LoVo (cell line): Measurements from ENCODE around the gene SEMA6B.

Experiments
- DNase-seq: peaks from one replicate; pipeline ENCODE4 v3.0.0-alpha.2; 2016; ENCODE audit warnings: low spot score

SEMA6B gene

DNA sequence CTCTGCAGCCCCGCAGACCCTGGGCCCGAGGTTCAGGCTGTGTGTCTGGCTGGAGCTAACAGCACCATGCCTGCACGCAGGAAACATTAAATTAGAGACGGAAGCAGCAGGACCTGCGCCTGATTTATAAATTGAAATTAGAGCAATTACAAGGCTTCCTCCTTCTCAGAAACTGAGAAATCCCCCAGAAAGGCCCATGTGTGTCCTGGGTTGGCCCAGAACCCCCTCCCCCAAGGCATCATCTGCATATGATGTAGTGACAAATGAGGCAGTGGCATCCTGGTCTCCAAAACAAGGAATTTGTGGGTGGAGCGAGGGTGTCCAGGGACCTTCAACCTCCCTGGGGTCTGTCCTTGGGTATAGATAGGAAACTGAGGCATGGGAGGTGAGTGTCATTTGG, 27.2 kb upstream of the SEMA6B start:
- no peak for DNase-seq

DNA sequence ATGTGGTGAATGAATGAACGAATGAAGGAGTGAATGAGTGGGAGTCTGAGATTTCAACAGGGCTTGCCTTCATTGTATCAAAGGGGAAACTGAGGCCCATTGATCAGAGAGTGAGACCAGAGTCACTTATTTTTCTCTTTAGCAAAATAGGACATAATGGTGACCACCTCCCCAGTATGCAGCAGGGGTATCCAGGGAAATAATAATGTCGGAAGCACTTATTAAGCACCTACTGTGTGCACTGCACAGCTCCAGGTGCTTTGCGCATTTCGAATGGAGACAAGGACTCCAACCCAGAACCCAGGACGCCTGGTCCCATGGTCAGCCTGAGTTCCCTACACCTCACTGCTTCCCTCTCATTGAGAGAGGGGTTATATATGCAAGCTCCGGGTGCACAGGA, 26.8 kb upstream of the SEMA6B start:
- no peak for DNase-seq

DNA sequence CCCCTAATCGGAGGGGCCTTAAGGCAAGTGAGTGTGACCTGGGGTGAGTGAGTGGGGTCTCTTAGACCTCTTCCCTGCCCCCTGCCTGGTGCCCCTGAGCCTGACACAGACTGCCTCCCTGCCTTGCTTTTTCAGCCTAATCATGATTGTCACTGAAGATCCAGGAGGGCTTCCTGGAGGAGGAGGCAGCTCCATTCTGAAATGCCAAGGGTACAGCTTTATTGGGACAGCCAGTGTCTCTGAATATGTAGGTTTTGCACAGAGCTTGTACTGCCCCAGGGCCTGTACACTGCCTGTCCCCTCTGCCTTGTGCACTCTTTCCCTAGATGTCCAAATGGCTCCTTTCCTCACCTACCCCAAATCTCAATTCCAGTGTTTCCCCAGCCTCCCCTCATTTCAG, 26.1 kb upstream of the SEMA6B start:
- DNase-seq = no peak

DNA sequence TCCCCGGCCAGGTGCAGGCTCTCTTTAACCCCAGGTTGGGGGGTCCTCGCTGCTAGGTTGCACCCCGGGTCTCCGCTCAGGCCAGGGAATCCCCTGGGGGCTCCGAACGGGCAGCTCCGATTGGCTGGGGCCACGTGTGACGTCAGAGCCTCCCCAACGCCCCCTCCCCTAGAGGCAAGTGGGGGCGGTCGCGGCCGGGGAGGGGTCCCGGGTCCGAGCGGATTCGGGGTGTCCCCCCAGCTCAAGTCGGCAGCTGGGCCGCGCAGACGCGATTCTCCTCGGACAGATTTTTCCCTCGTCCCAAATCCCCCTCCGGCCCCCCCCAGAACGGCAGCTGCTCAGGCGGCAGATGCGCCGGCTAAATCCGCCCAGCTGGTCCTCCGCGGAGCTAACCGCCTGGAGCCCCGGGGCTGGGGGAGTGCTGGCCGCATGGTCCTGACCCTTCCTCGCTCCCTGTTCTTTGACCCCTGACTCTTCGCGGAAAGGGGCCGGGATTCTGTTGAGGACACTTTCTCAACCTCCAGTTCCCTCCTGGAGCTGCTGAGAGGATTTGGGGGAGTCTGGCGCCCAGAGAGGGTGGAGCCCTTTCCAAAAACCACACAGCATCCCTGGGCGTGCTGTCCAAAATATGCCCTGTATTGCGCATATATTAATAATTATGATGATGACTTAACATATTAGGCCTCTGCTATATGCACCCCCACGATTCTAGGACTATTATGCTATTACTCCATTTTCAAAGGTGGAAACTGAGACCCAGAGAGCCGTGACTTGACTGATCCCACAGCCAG, 25.4 kb upstream of the SEMA6B start:
- DNase-seq = no peak

DNA sequence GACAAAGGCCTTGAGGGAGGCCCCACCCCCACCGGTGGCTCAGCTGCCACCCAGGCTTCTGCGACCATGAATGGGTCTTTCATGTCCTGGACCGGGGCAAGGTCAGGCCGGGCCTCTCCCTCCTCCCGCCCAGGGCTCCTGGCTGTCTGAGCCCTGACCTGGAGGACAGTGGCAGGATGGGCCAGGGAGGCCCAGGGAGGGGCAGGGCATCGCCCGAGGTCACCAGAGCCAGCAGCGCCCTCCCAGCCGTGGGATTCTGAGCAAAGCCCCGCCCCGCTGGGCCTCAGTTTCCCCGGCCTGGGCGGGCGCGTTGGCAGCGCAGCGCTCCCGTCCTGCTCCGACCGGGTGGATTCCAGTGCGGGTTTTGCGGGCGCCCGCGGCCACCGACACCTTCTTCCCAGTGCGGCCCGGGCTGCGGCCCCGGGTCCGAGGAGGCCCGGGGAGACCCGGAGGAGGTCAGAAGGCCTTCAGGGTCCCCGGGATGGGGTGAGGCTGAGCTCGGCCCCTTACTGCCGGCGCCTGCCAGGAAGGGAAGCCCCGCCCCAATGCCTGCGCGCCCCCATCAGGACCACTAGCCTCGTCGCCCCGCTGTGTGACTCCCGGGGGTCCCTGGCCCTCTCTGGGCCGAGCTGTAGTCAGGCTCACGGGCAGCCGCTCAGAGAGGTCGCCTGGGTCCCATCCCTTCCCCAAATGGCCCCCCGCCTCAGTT, 24.6 kb upstream of the SEMA6B start:
- DNase-seq = peak; percentile 49

DNA sequence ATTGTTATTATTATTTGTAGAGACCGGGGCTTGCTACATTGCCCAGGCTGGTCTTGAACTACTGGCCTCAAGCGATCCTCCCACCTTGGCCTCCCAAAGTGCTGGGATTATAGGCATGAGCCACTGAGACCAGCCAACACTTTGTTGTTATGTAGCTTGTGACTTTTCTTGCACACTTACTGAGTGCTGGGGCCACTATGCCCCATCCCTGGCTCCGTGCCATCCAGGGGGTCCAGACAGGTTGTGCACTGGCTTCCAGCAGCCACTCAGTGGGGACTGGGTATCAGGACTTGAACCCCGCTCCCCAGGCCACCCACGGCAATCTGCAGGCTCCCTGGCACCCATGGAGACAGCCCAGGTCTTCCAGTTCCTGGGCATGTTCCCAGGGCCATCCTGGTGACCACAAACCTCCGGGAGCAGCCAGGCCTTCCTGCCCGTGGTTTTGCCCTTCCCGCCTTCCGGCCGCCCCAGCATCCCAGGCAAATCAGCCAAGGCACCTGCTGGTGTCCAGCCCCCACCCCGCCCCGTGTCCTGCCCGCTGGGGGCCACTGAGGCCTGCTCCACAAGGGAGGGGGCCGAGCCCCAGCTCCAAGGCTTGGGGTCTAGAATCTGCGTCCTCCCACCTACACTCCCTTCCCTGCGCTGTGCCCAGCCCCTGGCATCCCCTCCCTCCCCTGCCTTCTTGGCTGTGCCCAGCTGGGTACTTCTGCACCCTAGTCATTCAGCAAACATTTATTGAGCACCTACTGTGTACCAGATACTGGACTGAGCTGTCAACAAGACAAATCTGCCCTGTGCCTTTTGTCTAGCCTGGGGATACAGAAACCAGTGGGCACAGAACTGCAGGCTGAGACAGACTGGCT, 23.7 kb upstream of the SEMA6B start:
- DNase-seq = no peak

DNA sequence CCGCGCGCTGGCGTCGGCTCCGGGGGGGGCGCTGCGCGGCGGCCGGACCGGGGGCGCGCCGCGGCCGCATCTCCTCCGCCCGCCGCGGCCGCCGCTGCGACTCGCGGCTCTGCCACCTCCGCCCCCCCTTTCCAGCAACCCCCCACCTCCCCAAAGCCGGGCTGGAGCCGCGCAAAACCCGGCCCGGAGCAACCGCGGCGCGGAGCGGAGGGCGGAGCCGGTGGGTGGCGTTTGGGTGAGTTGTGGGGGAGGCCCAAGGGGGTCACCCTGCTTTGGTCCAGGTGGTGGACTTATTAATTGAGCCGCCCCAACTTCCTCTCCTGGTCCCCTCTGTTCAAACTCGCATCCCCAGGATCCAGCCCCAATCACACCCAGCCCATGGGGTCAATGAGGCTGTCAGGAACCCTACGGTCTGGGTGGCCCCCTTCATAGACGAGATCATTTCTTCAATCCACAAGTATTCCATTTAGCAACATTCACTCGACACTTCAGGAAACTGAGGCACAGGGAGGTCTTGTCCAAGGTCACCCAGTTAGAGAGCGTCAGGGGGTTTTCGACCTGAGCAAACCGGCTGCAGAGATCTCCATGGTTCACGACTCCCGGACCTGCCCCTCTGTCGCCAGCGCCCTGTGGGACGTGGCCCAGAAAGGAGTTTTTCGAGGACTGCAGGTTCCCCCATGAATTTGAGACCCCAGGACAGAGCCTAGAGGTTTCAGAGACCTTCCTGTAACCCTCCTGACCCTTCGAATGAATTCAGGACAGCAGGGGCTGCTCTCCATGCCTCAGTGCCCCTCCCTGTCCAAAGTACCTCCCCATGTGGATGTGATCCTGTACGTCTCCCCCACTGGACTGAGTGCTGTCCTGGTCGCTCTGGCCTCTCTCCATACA, 22.4 kb upstream of the SEMA6B start:
- peak; percentile 37 for DNase-seq

DNA sequence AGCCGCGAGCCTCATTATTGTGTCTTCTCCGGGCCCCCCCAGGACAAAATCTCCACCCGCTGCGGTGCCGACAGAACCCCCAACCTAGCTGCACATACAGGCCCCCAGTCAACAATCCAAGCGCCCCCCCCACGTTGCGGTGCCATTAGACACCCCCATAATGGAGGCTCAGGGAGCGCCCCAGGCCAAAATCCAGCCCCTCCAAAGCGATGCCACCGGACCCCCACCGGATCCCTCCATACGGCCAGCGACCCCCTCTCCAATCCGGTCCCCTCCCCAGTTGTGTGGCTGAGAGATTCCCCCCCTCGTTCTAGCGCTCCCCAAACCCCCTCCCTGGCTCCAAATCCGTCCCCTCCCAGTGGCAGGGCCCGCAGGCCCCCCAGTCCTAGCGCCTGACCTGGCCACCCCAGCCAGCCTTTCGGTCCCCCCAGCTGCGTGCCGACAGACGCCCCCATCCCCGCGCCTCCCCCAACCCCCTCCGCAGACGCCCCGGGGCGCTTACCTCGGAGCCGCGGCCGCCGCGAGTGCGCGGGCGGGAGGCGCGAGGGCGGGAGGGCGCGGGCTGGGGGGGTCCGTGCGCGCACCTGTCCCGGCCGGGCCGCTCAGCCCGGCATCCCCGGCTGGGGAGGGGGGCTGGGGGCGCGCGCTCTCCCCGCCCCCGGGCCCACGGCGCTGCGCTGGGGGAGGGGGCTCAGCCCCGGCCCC, 21.6 kb upstream of the SEMA6B start:
- no peak for DNase-seq

DNA sequence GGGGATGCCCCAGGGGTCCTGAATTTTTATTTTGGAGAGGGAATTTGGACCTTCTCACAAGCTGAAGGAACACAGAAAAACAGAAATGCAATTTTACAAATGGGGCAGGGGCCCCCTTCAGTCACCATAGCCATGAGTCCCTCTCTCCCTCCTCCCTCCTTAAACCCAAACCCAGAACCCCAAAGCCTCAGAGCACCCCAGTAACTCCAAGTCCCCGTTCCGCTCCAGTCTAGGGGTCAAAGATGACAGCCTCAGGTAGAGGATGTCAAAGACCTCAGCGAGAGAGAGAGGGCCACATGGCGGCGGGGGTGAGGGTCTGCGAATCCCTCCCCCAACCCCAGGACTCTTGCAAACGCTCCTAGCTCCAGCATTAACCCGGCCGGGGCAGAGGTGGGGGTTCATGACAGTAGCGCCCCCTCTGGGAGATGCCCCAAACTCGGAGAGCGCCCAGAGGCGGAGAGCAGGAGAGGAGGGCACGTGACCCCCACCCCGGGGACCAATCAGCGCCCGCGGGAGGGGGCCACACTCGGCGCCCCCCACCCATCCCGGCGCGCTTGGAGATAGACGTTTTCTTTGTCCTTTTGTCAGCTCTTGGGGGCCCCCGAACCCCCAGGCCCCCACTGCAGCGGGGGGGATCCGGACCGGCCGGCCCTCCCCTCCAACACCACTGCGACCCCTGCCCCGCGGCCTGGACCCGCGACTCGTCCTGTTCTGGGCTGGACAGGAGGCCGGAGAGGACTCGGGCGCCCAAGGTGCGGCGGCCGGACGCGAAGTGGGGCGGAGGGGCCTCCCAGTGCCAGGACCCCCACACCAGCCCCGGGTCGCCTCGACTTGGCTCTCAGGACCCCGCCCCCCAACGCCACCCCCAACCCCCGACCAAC, 20.8 kb upstream of the SEMA6B start:
- no peak for DNase-seq

DNA sequence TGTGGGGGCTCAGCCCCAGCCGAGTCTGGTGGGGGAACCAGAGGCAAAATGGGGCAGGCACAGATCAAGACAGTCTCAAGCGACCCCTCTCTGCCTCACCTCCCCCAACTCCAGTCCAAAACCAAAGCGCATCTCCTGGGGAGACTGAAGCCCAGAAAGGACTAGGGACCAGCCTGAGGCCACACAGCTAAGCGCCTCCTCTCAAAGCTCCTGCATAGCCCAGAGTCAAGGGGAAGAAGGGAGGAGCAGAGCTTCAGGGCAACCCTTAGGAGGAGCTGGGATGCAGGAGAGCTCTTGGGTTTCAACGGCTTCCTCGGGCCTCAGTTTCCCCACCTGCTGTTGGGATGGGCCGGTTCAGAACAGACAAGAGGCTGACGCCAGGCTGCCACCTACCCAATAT, 19.9 kb upstream of the SEMA6B start:
- no peak for DNase-seq

DNA sequence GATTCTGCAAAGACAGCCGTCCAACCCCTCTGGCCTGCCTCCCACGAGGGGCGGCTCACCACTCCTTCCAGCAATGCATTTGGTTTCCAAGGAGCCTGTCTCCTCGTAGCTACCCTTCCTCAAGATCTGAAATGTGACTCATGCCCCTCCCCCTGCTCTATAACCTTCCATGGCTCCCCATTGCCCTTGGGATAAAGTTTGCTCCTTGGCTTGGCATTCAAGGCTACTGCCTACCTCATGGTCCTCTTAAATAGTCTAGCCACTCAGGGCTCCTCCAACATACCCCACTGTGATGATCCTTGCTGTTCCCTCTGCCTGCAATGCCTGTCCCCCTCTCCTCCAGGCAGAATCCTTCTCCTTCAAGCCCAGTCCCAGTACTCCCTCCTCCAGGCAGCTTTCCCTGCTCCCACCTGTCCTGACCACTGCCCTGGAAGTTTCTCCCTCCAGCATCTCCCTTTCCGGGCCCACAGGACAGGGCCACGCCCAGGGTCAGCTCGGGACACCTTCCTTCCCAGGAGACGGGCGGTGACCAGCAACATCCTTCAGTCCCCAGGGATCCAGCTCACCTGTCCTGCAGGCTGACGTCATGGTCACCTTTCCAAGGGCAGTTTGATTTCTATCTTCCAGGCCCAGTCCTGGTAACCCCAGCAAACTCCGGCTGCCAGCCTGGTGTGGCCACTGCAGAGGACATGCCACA, 19.2 kb upstream of the SEMA6B start:
- DNase-seq = no peak

DNA sequence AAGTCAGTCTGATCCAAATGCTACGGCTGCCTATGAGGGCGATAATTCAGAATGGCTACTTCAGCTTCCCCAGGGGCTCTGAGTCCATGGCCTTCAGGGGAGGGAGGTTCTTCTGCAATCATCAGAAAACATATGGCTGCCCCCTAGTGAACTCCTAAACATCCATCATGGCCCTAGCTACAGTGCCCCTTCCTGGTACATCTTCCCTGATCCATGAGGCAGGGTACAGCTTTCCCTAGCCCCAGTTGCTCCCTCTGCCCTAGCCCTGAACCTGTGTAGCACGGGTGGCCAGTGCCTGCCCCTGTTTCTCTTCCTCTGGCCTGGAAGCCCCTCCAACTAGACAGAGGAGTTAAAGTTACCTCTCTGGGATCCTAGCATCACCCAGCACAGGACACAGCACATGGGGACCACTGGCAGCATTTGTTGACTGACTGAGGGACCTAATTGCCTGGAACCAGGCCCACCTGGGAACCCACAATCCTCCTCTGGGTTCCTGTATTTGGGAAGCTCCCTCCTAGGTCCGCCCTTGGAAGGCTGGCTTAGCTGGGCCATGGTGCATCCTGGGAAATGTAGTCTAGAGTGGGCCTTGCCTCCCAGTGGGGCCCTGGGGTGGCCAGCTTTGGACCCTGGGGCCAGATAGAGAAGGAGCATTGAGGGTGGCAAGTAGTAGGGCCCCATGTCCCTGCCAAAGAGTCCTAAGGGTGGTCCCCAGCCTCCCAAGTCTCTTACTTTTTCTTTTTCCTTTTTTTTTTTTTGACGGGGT, 17.7 kb upstream of the SEMA6B start:
- DNase-seq = no peak

DNA sequence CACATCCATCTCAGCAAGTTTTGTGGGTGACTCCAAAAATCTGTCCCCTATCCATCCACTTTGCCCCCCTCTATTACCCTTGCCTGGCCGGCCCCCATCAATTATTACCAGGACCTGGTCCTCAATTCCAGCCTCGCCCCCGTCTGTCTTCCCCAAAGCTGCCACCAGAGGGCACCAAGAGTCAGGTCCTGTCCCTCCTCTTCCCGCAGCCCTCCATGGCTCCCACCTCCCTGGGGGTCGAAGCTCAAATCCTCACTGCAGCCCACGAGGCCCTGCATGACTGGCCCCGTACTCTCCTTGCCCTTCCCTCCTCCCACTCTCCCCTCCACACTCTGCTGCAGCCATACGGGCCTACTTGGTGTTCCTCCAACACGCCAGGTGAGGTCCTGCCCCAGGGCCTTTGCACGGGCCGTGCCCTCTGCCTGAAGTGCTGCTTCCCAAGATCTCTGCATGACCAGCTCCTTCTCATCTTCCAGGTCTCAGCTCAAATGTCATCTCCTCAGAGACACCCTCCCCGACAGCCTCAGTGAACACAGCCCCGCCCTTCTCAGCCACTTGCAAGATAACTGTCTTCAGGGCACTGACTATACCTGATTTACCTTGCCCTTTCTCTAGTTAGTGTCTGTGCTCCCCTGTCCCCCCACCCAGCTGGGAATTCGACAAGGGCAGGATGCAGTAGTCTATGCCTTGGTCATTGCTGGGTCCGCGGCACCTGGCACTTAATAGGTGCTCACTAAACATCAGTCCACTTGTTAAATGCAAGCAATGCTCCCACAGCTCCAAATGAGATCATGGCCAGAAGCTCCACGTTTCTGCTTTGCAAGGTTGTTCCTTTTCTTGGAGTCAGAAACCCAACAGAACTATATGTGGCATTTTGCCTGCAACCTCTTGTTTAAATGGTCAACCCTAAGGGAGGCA, 16.8 kb upstream of the SEMA6B start:
- DNase-seq = peak; percentile 43

DNA sequence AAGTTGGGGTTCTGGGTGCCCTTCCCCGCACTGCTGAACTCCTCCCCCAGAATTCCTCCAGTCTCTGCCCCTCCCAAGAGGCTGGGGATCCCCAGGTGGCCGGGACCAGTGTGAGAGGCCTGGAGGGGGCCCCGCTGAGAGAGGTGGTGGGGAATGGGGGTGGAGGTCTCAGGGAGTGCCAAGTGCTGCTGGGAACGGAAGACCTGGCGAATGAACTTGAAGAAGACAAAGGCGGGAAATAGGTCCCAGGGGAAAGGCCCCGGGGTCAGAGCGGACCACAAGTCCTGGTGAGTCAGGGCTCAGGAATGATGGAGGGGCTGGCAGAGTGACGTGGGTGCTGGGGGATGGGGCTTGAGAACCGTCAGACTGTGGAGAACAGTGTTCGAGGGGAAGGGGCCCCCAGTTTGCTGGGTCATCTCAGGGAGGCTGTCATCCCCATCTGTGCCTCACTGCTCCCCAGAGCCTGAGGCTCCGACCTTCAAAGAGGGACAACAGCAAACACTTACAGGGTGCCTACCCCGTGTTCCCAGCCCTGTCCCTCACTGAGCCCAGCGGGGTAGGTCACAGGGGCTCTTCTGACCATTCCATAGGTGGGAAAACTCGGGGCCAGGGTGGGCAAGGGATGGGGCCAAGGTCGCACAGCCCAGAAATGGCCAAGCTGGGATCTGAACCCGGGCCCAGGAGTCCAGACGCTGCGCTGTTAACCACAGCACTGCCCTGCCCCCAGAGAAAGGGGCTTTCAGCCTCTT, 16.0 kb upstream of the SEMA6B start:
- DNase-seq = no peak

DNA sequence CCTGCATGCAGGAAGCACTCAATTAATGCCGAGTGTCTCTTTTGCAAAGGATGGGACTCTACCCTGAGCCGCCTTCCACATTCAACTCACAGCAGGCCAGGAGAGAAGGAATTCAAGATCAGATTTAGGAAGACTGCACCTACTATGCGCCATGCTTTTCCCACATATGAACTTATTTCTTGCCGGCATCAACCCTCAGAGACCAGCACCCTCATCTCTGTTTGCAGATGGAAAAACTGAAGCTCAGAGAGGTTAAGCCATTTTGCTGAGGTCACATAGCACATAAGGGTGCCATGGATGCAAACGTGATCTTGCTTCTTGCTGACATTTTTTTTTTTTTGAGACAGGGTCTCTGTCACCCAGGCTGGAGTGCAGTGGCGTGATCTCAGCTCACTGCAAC, 14.2 kb upstream of the SEMA6B start:
- DNase-seq = no peak

DNA sequence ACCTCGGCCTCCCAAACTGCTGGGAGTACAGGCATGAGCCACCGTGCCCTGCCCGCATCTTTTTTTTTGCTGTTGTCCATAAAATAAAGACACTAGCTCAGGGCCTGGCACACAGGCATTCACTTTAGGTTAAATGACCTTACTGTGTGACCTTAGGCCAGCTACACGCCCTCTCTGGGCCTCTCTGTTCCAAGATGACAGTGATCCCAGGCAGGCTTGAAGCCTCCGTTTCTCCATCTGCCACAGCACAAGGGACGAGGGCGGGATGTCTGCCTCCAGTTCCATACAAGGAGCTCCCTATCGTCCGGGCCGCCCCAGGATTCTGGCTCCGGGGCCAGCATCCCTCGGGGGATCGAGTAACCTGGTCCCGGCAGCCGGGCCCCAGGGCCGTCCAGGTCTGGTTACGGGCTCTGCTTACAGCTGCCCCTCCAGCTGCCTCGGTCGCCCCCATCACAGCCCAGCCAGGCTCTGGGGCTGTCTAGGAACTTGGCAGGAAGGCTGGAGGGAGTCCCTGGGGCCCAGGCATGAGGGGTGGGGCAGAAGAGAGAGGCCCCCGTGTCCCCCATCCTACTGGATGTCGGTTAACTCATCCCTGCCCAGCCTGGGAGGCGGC, 11.9 kb upstream of the SEMA6B start:
- no peak for DNase-seq
